Endothelial cell of umbilical vein (primary cell): Measurements from ENCODE around the gene ARMC3.

Source experiments
- EZH2 ChIP-seq: IDR thresholded peaks from 2 replicates; pipeline ENCODE4 v1.6.1; 2012; ENCODE audit warnings: borderline replicate concordance, low read depth, mild to moderate bottlenecking, moderate library complexity, low read length, inconsistent platforms; ENCODE audit not compliant: severe bottlenecking
- GATA2 ChIP-seq: IDR thresholded peaks from 2 replicates; pipeline ENCODE4 v1.7.0; 2011; ENCODE audit warnings: low read depth, mild to moderate bottlenecking, moderate library complexity, mixed read lengths, low read length; ENCODE audit not compliant: insufficient read length, insufficient read depth
- JUN ChIP-seq: IDR thresholded peaks from 2 replicates; pipeline ENCODE4 v1.6.1; 2011; ENCODE audit warnings: borderline replicate concordance, low read depth; ENCODE audit not compliant: insufficient read length, insufficient read depth
- MYC ChIP-seq: IDR thresholded peaks from one replicate; pipeline ENCODE4 v1.6.1; 2011; ENCODE audit warnings: mild to moderate bottlenecking, low read depth, low read length
- POLR2A ChIP-seq: IDR thresholded peaks from 2 replicates; pipeline ENCODE4 v1.6.1; 2012; ENCODE audit warnings: low read depth, mild to moderate bottlenecking, control low read depth, low read length
- POLR2AphosphoS5 ChIP-seq: IDR thresholded peaks from 2 replicates; pipeline ENCODE4 v1.6.1; 2012; ENCODE audit warnings: low read depth, mild to moderate bottlenecking, control low read depth, low read length, moderate library complexity; ENCODE audit not compliant: insufficient read depth
- TF ChIP-seq, protein P1 (sequence below): IDR thresholded peaks from 2 replicates; pipeline ENCODE4 v1.6.1; 2011; ENCODE audit not compliant: insufficient read depth, insufficient read length
- TF ChIP-seq, protein P2 (sequence below), 2 donors: IDR thresholded peaks; 1 replicate in 1 of 2; 2 replicates in 1 of 2; pipeline ENCODE4 v1.5.1; 2011; ENCODE audit warnings: low read length in 2 of 2, mild to moderate bottlenecking in 2 of 2, moderate library complexity in 2 of 2, control low read depth in 1 of 2, inconsistent platforms in 1 of 2, low read depth in 1 of 2; ENCODE audit not compliant: insufficient read depth in 1 of 2; ENCODE audit errors: extremely low read depth in 1 of 2

DNA sequence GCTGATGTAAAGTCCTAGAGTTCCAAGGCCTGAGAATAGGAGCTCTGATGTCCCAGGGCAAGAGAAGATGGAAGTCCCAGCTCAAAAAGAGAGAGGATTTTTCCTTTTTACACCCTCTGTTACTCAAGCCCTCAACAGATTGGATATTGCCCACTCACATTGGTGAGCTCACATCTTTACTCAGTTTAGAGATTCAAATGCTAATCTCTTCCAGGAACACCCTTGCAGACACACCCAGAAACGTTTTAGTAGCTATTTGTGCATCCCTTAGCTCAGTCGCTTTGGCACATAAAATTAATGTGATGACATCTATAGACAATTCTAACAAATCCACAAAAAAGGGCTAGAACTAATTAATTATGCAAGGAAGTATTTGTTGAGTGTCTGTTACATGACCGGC lies 27.1 kb downstream of the ARMC3 start:
- TF ChIP-seq EZH2 (no peak), POLR2A (no peak), POLR2AphosphoS5 (no peak), MYC (no peak), GATA2 (no peak), JUN (no peak)
- TF ChIP-seq, protein P1, sequence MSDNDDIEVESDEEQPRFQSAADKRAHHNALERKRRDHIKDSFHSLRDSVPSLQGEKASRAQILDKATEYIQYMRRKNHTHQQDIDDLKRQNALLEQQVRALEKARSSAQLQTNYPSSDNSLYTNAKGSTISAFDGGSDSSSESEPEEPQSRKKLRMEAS = no peak
- TF ChIP-seq, protein P2, sequence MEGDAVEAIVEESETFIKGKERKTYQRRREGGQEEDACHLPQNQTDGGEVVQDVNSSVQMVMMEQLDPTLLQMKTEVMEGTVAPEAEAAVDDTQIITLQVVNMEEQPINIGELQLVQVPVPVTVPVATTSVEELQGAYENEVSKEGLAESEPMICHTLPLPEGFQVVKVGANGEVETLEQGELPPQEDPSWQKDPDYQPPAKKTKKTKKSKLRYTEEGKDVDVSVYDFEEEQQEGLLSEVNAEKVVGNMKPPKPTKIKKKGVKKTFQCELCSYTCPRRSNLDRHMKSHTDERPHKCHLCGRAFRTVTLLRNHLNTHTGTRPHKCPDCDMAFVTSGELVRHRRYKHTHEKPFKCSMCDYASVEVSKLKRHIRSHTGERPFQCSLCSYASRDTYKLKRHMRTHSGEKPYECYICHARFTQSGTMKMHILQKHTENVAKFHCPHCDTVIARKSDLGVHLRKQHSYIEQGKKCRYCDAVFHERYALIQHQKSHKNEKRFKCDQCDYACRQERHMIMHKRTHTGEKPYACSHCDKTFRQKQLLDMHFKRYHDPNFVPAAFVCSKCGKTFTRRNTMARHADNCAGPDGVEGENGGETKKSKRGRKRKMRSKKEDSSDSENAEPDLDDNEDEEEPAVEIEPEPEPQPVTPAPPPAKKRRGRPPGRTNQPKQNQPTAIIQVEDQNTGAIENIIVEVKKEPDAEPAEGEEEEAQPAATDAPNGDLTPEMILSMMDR (IDR thresholded peaks at IDR 0.05; ENCODE audit: extremely low read depth in 1 of 2, insufficient read depth in 1 of 2, low read depth in 1 of 2, low read length in 2 of 2) = no peak
